NOMO-1 treated with dmso at 0.1 percent for 144 hours (cell line): ENCODE measurements around the gene PLAGL2.
"Not testable (repeated sequence)": the region's sequence is repeated elsewhere in the genome, so short reads cannot be mapped to it uniquely, and the experiment has no call there.

ENCODE experiments used
- DNase-seq: peaks from one replicate; lab custom pipeline; 2025; ENCODE audit not compliant: unreplicated experiment; lab: John Stamatoyannopoulos, UW

Gene PLAGL2

GRCh38 chr20:32186506-32186905 lies 21.0 kb downstream of the PLAGL2 start:
- no peak for DNase-seq

GRCh38 chr20:32184961-32185603 lies 22.5 kb downstream of the PLAGL2 start:
- DNase-seq, result no peak

GRCh38 chr20:32183947-32184635 lies 23.5 kb downstream of the PLAGL2 start:
- no peak for DNase-seq

DNA sequence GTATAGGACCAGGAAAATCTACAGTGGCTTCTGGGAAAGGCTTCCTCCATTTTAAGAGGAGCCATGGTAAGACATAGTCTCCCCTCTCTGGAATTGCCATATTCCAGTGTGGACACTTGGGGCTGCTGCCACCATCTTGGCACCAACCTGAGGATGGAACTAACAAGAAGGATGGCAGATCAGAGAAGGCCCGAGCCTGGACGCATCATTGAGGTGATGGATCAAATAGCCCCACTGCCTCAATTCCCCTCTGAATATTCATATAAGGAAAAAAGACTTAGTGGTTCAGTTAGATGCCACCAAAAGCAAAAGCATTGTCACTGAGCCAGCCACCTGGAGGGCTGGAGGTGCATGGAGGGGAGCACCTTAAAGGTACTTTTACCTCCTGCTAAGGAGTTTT lies 25.9 kb downstream of the PLAGL2 start:
- DNase-seq, result no peak

DNA sequence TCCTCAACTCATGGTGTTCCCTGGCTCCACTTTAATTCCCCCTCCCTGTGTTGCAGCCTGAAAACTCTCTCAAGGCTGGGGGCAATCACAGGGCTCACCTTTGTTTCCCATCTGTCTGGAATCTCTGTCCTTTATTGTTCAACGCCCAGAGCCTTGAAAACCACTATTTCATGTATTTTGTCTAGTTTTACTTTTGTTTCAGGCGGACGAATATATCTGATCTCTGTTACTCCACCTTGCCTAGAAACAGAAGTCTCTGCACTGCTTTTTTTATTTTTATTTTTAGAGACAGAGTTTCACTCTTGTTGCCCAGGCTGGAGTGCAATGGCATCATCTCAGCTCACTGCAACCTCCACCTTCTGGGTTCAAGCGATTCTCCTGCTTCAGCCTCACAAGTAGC lies 27.6 kb downstream of the PLAGL2 start:
- DNase-seq, result no peak

DNA sequence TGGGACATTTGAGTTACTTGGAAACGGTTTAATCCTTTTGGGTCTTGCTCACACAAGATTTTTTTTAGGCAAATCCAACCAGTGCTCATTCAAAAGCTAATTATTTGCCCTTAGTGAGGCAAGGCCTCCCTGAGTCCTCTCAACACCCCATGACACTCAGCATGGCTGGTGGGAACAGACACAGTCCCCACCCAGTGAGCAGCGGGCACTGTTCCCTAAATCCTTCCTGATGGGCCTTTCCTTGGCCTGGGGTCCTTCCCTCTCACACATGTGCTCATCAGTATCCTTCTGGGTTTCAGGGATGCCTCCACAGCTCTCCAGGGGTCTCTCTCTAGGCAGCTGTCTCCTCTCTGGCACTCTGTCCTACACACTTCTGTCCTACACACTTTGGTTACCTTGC lies 28.0 kb downstream of the PLAGL2 start:
- DNase-seq, result no peak

DNA sequence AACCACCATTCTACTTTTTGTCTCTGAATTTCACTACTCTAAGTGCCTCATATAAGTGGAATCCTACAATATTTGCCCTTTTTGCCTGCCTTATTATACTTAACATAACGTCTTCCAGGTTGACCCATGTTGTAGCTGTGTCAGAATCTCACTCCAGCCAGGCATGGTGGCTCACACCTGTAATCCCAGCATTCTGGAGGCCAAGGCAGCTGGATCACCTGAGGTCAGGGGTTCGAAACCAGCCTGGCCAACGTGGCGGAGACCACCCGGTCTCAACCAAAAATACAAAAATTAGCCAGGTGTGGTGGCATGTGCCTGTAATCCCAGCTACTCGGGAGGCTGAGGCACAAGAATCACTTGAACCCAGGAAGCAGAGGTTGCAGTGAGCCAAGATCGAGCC lies 29.8 kb downstream of the PLAGL2 start:
- not testable (repeated sequence) for DNase-seq

DNA sequence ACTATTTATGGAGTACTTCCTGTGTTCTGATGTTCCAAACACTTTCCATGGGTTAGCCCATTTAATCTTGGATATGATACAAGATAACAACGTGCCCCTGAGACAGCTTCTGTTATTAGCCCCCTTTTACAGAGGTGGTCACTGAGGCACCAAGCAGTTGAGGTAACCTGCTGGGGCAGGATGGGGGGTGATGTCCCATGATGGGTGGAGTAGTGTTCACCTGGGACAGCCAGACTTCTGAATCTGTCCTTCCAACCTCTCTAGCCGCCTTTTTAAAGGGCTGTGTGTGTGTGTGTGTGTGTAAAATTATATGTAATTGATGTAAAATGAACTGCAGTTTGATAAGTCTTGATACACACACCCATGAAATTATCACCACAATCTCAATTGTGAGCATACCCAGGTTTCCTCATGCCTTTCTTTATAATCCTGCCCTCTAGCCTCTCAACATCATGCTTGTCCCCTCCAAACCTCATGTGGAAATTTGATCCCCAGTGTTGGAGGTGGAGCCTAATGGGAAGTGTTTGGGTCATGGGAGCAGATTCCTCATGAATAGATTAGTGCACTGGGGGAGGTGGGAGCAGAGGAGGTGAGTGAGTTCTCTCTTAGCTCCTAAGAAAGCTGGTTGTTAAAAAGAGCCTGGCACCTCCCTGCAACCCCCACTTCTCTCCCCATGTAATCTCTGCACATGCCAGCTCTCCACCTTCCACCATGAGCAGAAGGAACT lies 39.2 kb downstream of the PLAGL2 start:
- DNase-seq, result no peak

GRCh38 chr20:32167552-32167951 lies 40.0 kb downstream of the PLAGL2 start:
- DNase-seq, result no peak

GRCh38 chr20:32165836-32166545 lies 41.6 kb downstream of the PLAGL2 start:
- no peak for DNase-seq

- no peak for DNase-seq
Observed at GRCh38 chr20:32164984-32165735, 42.4 kb downstream of the PLAGL2 start.

DNA sequence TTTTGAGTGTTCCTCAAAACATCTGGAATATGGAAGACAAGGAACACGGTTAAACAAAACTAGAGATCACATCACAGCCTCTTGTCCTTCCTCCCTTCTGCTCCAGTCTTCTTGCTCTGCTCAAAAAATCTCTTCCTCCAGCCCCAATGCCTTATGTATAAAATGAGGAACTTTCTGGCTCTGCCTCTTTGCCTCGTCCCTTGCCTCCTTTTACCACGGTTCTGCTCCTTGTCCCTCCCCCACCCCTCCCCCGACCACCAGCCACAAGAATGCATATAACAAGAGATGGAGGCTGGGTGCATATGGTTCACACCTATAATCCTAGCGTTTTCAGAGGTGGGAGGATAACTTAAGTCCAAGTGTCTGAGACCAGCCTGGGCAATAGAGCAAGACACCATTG lies 43.6 kb downstream of the PLAGL2 start:
- no peak for DNase-seq

GRCh38 chr20:32162351-32162750 lies 45.2 kb downstream of the PLAGL2 start:
- no peak for DNase-seq

- DNase-seq, result no peak
Observed at GRCh38 chr20:32160341-32160740, 47.2 kb downstream of the PLAGL2 start.

GRCh38 chr20:32159766-32160221 lies 47.7 kb downstream of the PLAGL2 start:
- no peak for DNase-seq

DNA sequence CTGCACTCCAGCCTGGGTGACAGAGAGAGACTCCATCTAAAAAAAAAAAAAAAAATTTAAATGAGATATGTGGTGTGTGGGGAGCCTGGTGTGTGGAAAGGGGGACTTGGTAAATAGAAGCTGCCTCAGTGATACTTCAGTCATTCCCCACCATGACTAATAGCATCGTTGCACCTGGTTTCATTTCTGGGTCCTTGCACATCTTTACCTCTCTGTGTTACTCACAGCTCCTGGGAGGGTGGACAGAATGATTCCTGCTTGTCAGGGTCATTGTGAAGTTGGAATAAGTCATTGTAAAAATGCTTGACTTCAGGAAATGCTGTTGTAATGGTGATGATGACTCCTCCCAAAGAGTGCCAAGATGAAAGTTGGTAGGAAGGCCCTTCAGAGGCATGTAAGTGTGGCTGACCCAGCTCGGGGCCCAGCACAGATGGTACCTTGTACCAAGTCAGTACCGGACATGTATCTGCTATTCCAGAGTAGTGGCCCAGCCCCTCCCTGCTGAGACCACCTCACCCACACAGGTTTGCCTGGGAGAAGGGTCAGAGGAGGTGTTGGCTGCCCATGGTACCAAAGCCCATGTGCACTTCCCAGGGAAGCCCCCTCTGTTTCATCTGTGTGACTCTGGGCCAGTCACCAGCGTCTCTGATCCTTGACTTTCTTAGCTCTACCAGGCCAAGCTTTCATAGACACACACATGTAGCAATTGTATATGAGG lies 48.4 kb downstream of the PLAGL2 start:
- no peak for DNase-seq

DNA sequence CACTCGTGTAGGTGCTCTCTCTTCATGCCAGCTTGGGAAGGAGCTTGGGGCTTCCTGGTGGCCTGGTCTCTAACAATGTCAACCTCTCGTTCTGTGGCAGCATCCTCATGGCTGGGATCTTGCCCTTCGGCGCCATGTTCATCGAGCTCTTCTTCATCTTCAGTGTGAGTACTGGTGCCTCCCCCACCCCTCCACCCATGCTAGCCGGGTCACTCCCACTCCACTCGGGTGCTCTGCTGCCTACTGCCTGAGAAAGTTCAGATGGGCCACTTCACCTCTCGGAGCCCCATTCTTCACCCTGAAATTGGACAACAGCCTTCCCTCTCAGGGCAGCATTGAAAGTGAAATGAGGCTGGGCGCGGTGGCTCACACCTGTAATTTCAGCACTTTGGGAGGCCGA lies 49.2 kb downstream of the PLAGL2 start:
- DNase-seq, result no peak

- DNase-seq, result no peak
Observed at GRCh38 chr20:32157611-32158010, 49.9 kb downstream of the PLAGL2 start.

- peak; percentile 12 for DNase-seq
Observed at GRCh38 chr20:32155017-32155981, 52.2 kb downstream of the PLAGL2 start.
